ENCODE data around the gene QRICH1.
A peak's percentile ranks its signal among the peaks of the same experiment; 100 is the strongest.

QRICH1 gene

GRCh38 chr3:49022688-49023171, 71.1 kb downstream of the QRICH1 start:
- Histone ChIP-seq H3K9me3 (no peaks in the 10 kb centered on the region), H3K4me1 (peaks cover 0 to 41% (median 33%) of the 10 kb centered on the region in 4 donors), H3K36me3 (peaks cover 24 to 50% (median 32%) of the 10 kb centered on the region in 3 donors), H3K4me3 (peak overlapping the region; percentile 72 to 97), H3K27ac (peak overlapping the region; percentile 97 to 98), H3K27me3 (no peaks in the 10 kb centered on the region)
- TF ChIP-seq, protein P1, sequence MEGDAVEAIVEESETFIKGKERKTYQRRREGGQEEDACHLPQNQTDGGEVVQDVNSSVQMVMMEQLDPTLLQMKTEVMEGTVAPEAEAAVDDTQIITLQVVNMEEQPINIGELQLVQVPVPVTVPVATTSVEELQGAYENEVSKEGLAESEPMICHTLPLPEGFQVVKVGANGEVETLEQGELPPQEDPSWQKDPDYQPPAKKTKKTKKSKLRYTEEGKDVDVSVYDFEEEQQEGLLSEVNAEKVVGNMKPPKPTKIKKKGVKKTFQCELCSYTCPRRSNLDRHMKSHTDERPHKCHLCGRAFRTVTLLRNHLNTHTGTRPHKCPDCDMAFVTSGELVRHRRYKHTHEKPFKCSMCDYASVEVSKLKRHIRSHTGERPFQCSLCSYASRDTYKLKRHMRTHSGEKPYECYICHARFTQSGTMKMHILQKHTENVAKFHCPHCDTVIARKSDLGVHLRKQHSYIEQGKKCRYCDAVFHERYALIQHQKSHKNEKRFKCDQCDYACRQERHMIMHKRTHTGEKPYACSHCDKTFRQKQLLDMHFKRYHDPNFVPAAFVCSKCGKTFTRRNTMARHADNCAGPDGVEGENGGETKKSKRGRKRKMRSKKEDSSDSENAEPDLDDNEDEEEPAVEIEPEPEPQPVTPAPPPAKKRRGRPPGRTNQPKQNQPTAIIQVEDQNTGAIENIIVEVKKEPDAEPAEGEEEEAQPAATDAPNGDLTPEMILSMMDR (IDR thresholded peaks at IDR 0.05): no peak
- intact Hi-C loops (cut with DNase I; ENCODE audit: low total_unique reads): loop anchor here (5.0 kb wide), 1 partner anchor 35 kb away; no protein-coding TSS in a partner anchor
- DNase-seq: no peak

DNA sequence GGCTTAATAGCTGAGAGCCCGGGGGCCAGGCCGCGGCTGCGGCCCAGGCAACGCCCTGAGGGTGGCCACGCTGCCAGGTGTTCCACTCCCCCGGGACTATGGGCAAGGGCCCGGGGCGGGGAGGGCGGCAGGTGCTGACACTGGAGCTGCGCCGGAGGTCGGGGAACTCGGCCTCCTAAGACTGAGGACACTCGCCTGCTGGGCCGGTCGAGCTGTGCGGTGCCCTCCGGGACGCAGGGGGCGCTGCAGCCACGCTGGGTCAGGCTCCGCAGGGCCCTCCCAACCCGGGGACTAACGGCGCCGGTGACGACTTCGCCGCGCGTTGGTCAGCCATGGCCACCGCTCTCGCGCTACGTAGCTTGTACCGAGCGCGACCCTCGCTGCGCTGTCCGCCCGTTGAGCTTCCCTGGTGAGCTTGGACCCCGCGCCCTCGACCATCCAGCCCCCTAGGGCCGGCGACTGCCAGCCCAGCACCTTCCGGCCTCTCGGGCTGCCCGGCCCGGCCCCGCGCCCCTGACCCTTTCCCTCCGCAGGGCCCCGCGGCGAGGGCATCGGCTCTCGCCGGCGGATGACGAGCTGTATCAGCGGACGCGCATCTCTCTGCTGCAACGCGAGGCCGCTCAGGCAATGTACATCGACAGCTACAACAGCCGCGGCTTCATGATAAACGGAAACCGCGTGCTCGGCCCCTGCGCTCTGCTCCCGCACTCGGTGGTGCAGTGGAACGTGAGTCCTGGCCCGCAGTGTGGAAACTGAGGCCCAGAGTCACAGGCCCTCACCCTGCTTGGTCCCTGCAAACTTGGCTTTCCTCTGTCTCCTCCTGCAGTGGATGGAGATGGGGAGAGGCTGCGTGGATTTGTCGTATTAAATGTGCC, 71.8 kb downstream of the QRICH1 start, which contains the start of gene NDUFAF3:
NDUFAF3 (plus strand) TSS at position 309 of the 875 bp plus-strand sequence; CDS start at position 333, 24 bp downstream.
- Histone ChIP-seq H3K27ac (peak within 1 kb of the TSS; percentile 97 to 98), H3K27me3 (no peaks in the 10 kb centered on the region)
- DNase-seq: peak; percentile 87 to 95

DNA sequence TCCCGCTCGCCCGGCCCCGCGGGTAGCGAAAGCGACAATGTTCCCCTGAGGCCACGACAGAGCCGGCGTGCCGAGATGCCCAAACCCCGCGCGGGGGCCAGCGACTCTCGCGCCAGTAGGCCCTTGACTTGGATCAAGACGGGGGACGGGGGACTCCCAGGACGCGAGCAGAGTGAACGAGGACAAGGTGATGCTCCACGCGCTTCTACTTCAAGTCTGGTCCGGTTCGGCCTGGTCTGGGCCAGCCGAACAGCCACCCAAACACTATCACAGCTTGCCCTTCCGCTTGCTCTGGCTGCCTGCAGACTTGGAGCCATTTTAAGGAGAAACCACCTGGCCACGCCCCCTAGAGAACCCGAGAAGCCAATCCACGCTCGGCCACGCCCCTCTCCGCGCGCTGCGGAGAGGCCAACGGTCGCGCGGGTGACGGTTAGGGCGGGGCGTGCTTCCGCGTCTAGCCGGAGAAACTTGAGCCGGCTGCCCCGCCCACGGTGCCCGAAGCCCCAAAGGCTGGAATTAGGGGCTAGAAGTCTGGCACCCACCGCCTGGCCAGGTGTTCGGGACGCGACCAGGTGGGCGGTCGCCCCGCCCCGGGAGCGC, 72.6 kb downstream of the QRICH1 start:
- Histone ChIP-seq H3K36me3 (peaks cover 24 to 46% (median 33%) of the 10 kb centered on the region in 3 donors), H3K27ac (peak overlapping the region; percentile 97 to 98), H3K4me3 (peak overlapping the region; percentile 72 to 97), H3K4me1 (peaks cover 0 to 54% (median 43%) of the 10 kb centered on the region in 4 donors), H3K27me3 (no peaks in the 10 kb centered on the region), H3K9me3 (no peaks in the 10 kb centered on the region)
- DNase-seq: peak; percentile 100
- intact Hi-C loops (cut with DNase I; ENCODE audit: low total_unique reads): loop anchor here (5.0 kb wide), 1 partner anchor 34 kb away; no protein-coding TSS in a partner anchor
- TF ChIP-seq, protein P1 (IDR thresholded peaks at IDR 0.05): no peak

More for the DNA sequence above, 71.8 kb downstream of the QRICH1 start, which contains the start of gene NDUFAF3:
- Histone ChIP-seq H3K9me3 (no peaks in the 10 kb centered on the region), H3K4me1 (peaks cover 0 to 48% (median 39%) of the 10 kb centered on the region in 4 donors), H3K36me3 (peaks cover 24 to 46% (median 32%) of the 10 kb centered on the region in 3 donors), H3K4me3 (peak within 1 kb of the TSS; percentile 72 to 97)
- intact Hi-C loops (cut with DNase I; ENCODE audit: low total_unique reads): loop anchor here (5.0 kb wide), 1 partner anchor 35 kb away; no protein-coding TSS in a partner anchor
- TF ChIP-seq, protein P1 (IDR thresholded peaks at IDR 0.05): peak; percentile 98 to 99

DNA sequence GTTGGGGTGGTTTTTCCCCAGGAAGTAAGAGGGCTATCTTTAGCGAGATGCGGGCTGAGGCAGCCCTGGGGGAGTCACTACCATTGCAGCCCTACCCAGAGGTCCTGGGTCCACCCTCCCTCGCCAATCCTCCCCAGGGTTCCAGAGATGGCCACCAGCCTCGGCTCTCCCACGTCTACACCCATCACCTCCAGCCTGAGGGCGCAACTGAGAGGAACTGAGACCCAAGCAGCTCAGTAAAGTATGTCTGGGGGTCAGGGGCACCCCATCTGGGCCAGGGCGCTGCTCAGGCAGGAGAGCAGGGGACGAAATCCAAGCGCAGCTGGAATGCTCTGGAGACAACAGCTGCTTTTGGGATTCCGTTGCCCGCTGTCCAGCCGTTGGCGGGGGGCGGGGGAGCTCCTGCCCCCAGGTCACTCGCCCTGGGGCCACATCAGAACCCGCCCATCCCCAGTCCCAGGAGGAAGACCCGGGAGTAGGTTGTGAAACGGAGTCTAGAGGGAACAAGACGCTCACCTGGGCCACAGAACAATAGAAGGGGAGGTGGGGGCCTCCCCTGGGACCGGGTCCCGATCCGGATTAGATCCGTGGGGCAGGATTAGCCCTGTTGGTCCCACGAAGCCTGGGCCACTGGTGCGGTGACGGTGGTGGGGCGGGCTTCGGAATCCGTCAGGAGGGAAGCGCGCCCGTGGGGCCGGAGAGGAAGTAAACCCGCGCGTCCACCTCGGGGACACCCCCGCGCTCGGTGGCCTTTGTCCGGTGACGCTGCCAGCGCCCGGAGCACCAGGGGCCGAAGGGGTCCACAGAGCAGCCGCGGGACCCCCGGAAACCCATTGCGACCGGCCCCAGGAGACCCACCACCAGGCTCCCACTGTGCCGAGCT, 73.3 kb downstream of the QRICH1 start:
- Histone ChIP-seq H3K27me3 (no peaks in the 10 kb centered on the region), H3K9me3 (no peaks in the 10 kb centered on the region), H3K4me1 (peaks cover 0 to 54% (median 43%) of the 10 kb centered on the region in 4 donors), H3K4me3 (peak overlapping the region; percentile 72 to 97), H3K27ac (peak overlapping the region; percentile 97 to 98), H3K36me3 (peaks cover 29 to 46% (median 35%) of the 10 kb centered on the region in 3 donors)
- intact Hi-C loops (cut with DNase I; ENCODE audit: low total_unique reads): loop anchor here (5.0 kb wide), 1 partner anchor 33 kb away; no protein-coding TSS in a partner anchor
- TF ChIP-seq, protein P1 (IDR thresholded peaks at IDR 0.05): no peak
- DNase-seq: peak; percentile 48 to 82
